Measurements from ENCODE around the gene ABT1. TPM values are rescaled to one million over a fixed set of nuclear protein-coding genes. Genes with fewer than 3 reads are reported as not detected.

The ABT1 gene
- total and polyA plus RNA-seq, 4 donors = 8.4 to 10.7 (median 10.5) TPM

- H3K4me1 ChIP-seq (ENCODE audit: control insufficient read depth in 1 of 2, insufficient read depth in 2 of 2, low read length in 2 of 2) = no peaks in the 10 kb centered on the region
- H3K27ac ChIP-seq (ENCODE audit: low read depth in 1 of 2, low read length in 2 of 2) = no peak overlapping the region
- DNase-seq (no peak), ATAC-seq (ENCODE audit: low FRiP score) (no peak)
- H3K4me3 ChIP-seq (ENCODE audit: low read length in 2 of 2) = no peak overlapping the region
- no peaks in the 10 kb centered on the region for H3K9me3 ChIP-seq (ENCODE audit: control insufficient read depth, low read length)
- H3K36me3 ChIP-seq (ENCODE audit: control insufficient read depth in 1 of 2, insufficient read depth in 2 of 2, low read length in 1 of 2) = peaks cover 0 to 3% of the 10 kb centered on the region in 2 donors
- H3K27me3 ChIP-seq (ENCODE audit: control insufficient read depth in 1 of 2, insufficient read depth in 2 of 2, low read length in 1 of 2) = peaks cover 0 to 1% of the 10 kb centered on the region in 2 donors
- intact Hi-C loops (cut with DNase I) = no loop called here
- 56 to 63% methylated on average over 3 of the region's 3 CpGs for WGBS, 2 donors
These were observed 8.0 kb downstream of the ABT1 start for GRCh38 chr6:26604797-26605196.

GRCh38 chr6:26607434-26608230 lies 10.9 kb downstream of the ABT1 start:
- intact Hi-C loops (cut with DNase I) = loop anchor here (2.0 kb wide), 1 partner anchor 471 kb away; no protein-coding TSS in a partner anchor
- no peaks in the 10 kb centered on the region for H3K4me1 ChIP-seq (ENCODE audit: control insufficient read depth in 1 of 2, insufficient read depth in 2 of 2, low read length in 2 of 2)
- DNase-seq (no peak), ATAC-seq (ENCODE audit: low FRiP score) (peak; percentile 54)
- H3K27ac ChIP-seq (ENCODE audit: low read depth in 1 of 2, low read length in 2 of 2) = no peak overlapping the region
- no peaks in the 10 kb centered on the region for H3K9me3 ChIP-seq (ENCODE audit: control insufficient read depth, low read length)
- H3K36me3 ChIP-seq (ENCODE audit: control insufficient read depth in 1 of 2, insufficient read depth in 2 of 2, low read length in 1 of 2) = no peaks in the 10 kb centered on the region
- 39 to 42% methylated on average over 7 of the region's 7 CpGs for WGBS, 2 donors
- H3K27me3 ChIP-seq (ENCODE audit: control insufficient read depth in 1 of 2, insufficient read depth in 2 of 2, low read length in 1 of 2) = peaks cover 0 to 1% of the 10 kb centered on the region in 2 donors
- H3K4me3 ChIP-seq (ENCODE audit: low read length in 2 of 2) = peak overlapping the region in 1 of 2 donors; percentile 46

GRCh38 chr6:26609463-26609862 lies 12.7 kb downstream of the ABT1 start:
- H3K36me3 ChIP-seq (ENCODE audit: control insufficient read depth in 1 of 2, insufficient read depth in 2 of 2, low read length in 1 of 2) = no peaks in the 10 kb centered on the region
- no peak overlapping the region for H3K4me3 ChIP-seq (ENCODE audit: low read length in 2 of 2)
- H3K27me3 ChIP-seq (ENCODE audit: control insufficient read depth in 1 of 2, insufficient read depth in 2 of 2, low read length in 1 of 2) = peaks cover 0 to 1% of the 10 kb centered on the region in 2 donors
- ATAC-seq (ENCODE audit: low FRiP score) = no peak
- no peaks in the 10 kb centered on the region for H3K9me3 ChIP-seq (ENCODE audit: control insufficient read depth, low read length)
- intact Hi-C loops (cut with DNase I) = no loop called here
- no peaks in the 10 kb centered on the region for H3K4me1 ChIP-seq (ENCODE audit: control insufficient read depth in 1 of 2, insufficient read depth in 2 of 2, low read length in 2 of 2)
- 58 to 61% methylated on average over 3 of the region's 3 CpGs for WGBS, 2 donors
- no peak for DNase-seq
- H3K27ac ChIP-seq (ENCODE audit: low read depth in 1 of 2, low read length in 2 of 2) = no peak overlapping the region

GRCh38 chr6:26611599-26611998 lies 14.8 kb downstream of the ABT1 start:
- no peaks in the 10 kb centered on the region for H3K9me3 ChIP-seq (ENCODE audit: control insufficient read depth, low read length)
- no peaks in the 10 kb centered on the region for H3K36me3 ChIP-seq (ENCODE audit: control insufficient read depth in 1 of 2, insufficient read depth in 2 of 2, low read length in 1 of 2)
- 47 to 56% methylated on average over 1 of the region's 1 CpG for WGBS, 2 donors
- H3K27me3 ChIP-seq (ENCODE audit: control insufficient read depth in 1 of 2, insufficient read depth in 2 of 2, low read length in 1 of 2) = peaks cover 0 to 1% of the 10 kb centered on the region in 2 donors
- H3K4me1 ChIP-seq (ENCODE audit: control insufficient read depth in 1 of 2, insufficient read depth in 2 of 2, low read length in 2 of 2) = no peaks in the 10 kb centered on the region
- no peak overlapping the region for H3K27ac ChIP-seq (ENCODE audit: low read depth in 1 of 2, low read length in 2 of 2)
- ATAC-seq (ENCODE audit: low FRiP score) (no peak), DNase-seq (no peak)
- no peak overlapping the region for H3K4me3 ChIP-seq (ENCODE audit: low read length in 2 of 2)
- intact Hi-C loops (cut with DNase I) = loop anchor here in 1 of 2 donors (5.0 kb wide), 1 partner anchor 671 kb away; no protein-coding TSS in a partner anchor

GRCh38 chr6:26613201-26613600 lies 16.4 kb downstream of the ABT1 start:
- H3K27ac ChIP-seq (ENCODE audit: low read depth in 1 of 2, low read length in 2 of 2) = no peak overlapping the region
- peaks cover 0 to 1% of the 10 kb centered on the region in 2 donors for H3K27me3 ChIP-seq (ENCODE audit: control insufficient read depth in 1 of 2, insufficient read depth in 2 of 2, low read length in 1 of 2)
- no peaks in the 10 kb centered on the region for H3K36me3 ChIP-seq (ENCODE audit: control insufficient read depth in 1 of 2, insufficient read depth in 2 of 2, low read length in 1 of 2)
- no peak for DNase-seq
- no peak for ATAC-seq (ENCODE audit: low FRiP score)
- WGBS, 2 donors = 21 to 27% methylated on average over 19 of the region's 19 CpGs
- H3K4me1 ChIP-seq (ENCODE audit: control insufficient read depth in 1 of 2, insufficient read depth in 2 of 2, low read length in 2 of 2) = no peaks in the 10 kb centered on the region
- H3K4me3 ChIP-seq (ENCODE audit: low read length in 2 of 2) = no peak overlapping the region
- H3K9me3 ChIP-seq (ENCODE audit: control insufficient read depth, low read length) = no peaks in the 10 kb centered on the region
- intact Hi-C loops (cut with DNase I) = loop anchor here in 1 of 2 donors (5.0 kb wide), 1 partner anchor 669 kb away; no protein-coding TSS in a partner anchor

GRCh38 chr6:26613689-26614683 lies 17.2 kb downstream of the ABT1 start:
- intact Hi-C loops (cut with DNase I) = loop anchor here in 1 of 2 donors (5.0 kb wide), 1 partner anchor 668 kb away; no protein-coding TSS in a partner anchor
- WGBS, 2 donors = 2 to 3% methylated on average over 67 to 68 of the region's 68 CpGs
- peak; percentile 54 for ATAC-seq (ENCODE audit: low FRiP score)

GRCh38 chr6:26623339-26623859 lies 26.6 kb downstream of the ABT1 start:
- Histone ChIP-seq H3K36me3 (ENCODE audit: control insufficient read depth in 1 of 2, insufficient read depth in 2 of 2, low read length in 1 of 2) (no peaks in the 10 kb centered on the region), H3K9me3 (ENCODE audit: control insufficient read depth, low read length) (no peaks in the 10 kb centered on the region), H3K27ac (ENCODE audit: low read depth in 1 of 2, low read length in 2 of 2) (no peak overlapping the region), H3K4me1 (ENCODE audit: control insufficient read depth in 1 of 2, insufficient read depth in 2 of 2, low read length in 2 of 2) (no peaks in the 10 kb centered on the region), H3K27me3 (ENCODE audit: control insufficient read depth in 1 of 2, insufficient read depth in 2 of 2, low read length in 1 of 2) (no peaks in the 10 kb centered on the region), H3K4me3 (ENCODE audit: low read length in 2 of 2) (no peak overlapping the region)
- no peak for ATAC-seq (ENCODE audit: low FRiP score)
- 51 to 90% methylated on average over 1 of the region's 1 CpG for WGBS, 2 donors
- intact Hi-C loops (cut with DNase I) = no loop called here
- no peak for DNase-seq

More at GRCh38 chr6:26613689-26614683, 17.2 kb downstream of the ABT1 start:
- Histone ChIP-seq H3K9me3 (ENCODE audit: control insufficient read depth, low read length) (no peaks in the 10 kb centered on the region), H3K36me3 (ENCODE audit: control insufficient read depth in 1 of 2, insufficient read depth in 2 of 2, low read length in 1 of 2) (no peaks in the 10 kb centered on the region), H3K4me3 (ENCODE audit: low read length in 2 of 2) (no peak overlapping the region), H3K4me1 (ENCODE audit: control insufficient read depth in 1 of 2, insufficient read depth in 2 of 2, low read length in 2 of 2) (no peaks in the 10 kb centered on the region), H3K27me3 (ENCODE audit: control insufficient read depth in 1 of 2, insufficient read depth in 2 of 2, low read length in 1 of 2) (peaks cover 0 to 1% of the 10 kb centered on the region in 2 donors), H3K27ac (ENCODE audit: low read depth in 1 of 2, low read length in 2 of 2) (no peak overlapping the region)
- peak; percentile 54 to 76 for DNase-seq

- no peak for ATAC-seq (ENCODE audit: low FRiP score)
- no peaks in the 10 kb centered on the region for H3K27me3 ChIP-seq (ENCODE audit: control insufficient read depth in 1 of 2, insufficient read depth in 2 of 2, low read length in 1 of 2)
- 93% methylated on average over 1 of the region's 1 CpG for WGBS, 2 donors
- H3K36me3 ChIP-seq (ENCODE audit: control insufficient read depth in 1 of 2, insufficient read depth in 2 of 2, low read length in 1 of 2) = no peaks in the 10 kb centered on the region
- no peak overlapping the region for H3K4me3 ChIP-seq (ENCODE audit: low read length in 2 of 2)
- H3K9me3 ChIP-seq (ENCODE audit: control insufficient read depth, low read length) = no peaks in the 10 kb centered on the region
- no peak for DNase-seq
- H3K27ac ChIP-seq (ENCODE audit: low read depth in 1 of 2, low read length in 2 of 2) = no peak overlapping the region
- intact Hi-C loops (cut with DNase I) = no loop called here
- H3K4me1 ChIP-seq (ENCODE audit: control insufficient read depth in 1 of 2, insufficient read depth in 2 of 2, low read length in 2 of 2) = no peaks in the 10 kb centered on the region
These were observed 27.8 kb downstream of the ABT1 start for GRCh38 chr6:26624557-26624956.
